HFFc6 (cell line): ENCODE data around the gene SLIT3. TPM values are rescaled to one million over a fixed set of nuclear protein-coding genes. Genes with fewer than 3 reads are reported as not detected.

Source experiments
- DNase-seq: peaks from one replicate; pipeline ENCODE4 v3.0.0-alpha.2; 2018
- H3K27ac Mint-ChIP-seq: 2 replicates; pipeline ENCODE4 v1.8.0; 2020; ENCODE audit warnings: mild to moderate bottlenecking, mixed read lengths
- H3K27me3 Mint-ChIP-seq: 2 replicates; pipeline ENCODE4 v1.8.0; 2021; ENCODE audit warnings: mild to moderate bottlenecking, moderate library complexity, mixed read lengths; ENCODE audit not compliant: insufficient read depth
- H3K36me3 Mint-ChIP-seq: 2 replicates; pipeline ENCODE4 v1.8.0; 2021; ENCODE audit warnings: low read depth, mixed read lengths
- H3K4me1 Mint-ChIP-seq: 2 replicates; pipeline ENCODE4 v1.8.0; 2020; ENCODE audit warnings: low read depth, mixed read lengths
- H3K4me3 Mint-ChIP-seq: 2 replicates; pipeline ENCODE4 v1.8.0; 2020; ENCODE audit warnings: mild to moderate bottlenecking, moderate library complexity, mixed read lengths
- H3K9me3 Mint-ChIP-seq: 2 replicates; pipeline ENCODE4 v1.8.0; 2020; ENCODE audit warnings: mild to moderate bottlenecking, mixed read lengths
- total RNA-seq, 6 experiments: library from RNA; stranded (reverse); fragmentation: NEBNext Ultra II Directional; extraction: Animal tissue kit (Norgen Biotek cat#: 25700); gene quantifications; 2 replicates in 1 of 6; 3 replicates in 5 of 6; pipeline ENCODE4 v1.2.3, GENCODE V29; 2021
- TF ChIP-seq, protein P1 (sequence below): fragments of 200-600 bp; sonication (generic); IDR thresholded peaks from 2 replicates; pipeline ENCODE4 v1.5.0; 2021; ENCODE audit warnings: antibody characterized with exemption, mild to moderate bottlenecking

The SLIT3 gene
- total RNA-seq, 6 experiments from 2014 or later: 4.2 to 8.3 (median 7.1) TPM

DNA sequence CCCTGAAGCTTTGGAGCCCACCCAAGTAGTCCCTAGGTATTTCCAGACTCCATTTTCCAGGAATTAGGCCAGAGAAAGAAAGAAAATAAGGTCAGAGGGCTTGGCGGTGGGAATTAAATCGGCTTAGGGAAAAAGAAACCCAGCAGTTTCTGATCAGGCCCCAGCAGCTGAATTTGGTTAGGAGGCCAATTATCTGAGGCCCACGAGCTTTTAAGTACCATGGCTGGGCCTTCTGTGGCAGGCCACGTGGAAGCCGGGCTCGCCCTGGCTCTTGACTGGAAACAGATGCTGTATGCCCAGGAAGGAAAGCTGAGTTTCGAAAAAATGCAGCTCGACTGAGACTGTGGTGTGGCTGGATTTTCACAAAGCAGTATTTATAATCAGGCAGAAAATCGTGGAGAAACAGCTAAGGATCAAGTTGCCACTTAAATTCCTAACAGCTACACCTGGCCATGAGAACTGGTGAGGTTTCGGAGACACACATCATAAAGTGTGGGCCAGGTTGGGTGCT is 646.7 kb downstream of the SLIT3 start:
- H3K9me3 Mint-ChIP-seq: peaks cover 2% of the 10 kb centered on the region; the same call in 1 of the 2 replicates
- no peak overlapping the region for H3K27ac Mint-ChIP-seq
- peaks cover 26% of the 10 kb centered on the region for H3K4me1 Mint-ChIP-seq
- no peak for DNase-seq
- H3K36me3 Mint-ChIP-seq: no peaks in the 10 kb centered on the region
- TF ChIP-seq, protein P1, sequence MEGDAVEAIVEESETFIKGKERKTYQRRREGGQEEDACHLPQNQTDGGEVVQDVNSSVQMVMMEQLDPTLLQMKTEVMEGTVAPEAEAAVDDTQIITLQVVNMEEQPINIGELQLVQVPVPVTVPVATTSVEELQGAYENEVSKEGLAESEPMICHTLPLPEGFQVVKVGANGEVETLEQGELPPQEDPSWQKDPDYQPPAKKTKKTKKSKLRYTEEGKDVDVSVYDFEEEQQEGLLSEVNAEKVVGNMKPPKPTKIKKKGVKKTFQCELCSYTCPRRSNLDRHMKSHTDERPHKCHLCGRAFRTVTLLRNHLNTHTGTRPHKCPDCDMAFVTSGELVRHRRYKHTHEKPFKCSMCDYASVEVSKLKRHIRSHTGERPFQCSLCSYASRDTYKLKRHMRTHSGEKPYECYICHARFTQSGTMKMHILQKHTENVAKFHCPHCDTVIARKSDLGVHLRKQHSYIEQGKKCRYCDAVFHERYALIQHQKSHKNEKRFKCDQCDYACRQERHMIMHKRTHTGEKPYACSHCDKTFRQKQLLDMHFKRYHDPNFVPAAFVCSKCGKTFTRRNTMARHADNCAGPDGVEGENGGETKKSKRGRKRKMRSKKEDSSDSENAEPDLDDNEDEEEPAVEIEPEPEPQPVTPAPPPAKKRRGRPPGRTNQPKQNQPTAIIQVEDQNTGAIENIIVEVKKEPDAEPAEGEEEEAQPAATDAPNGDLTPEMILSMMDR: no peak
- no peak overlapping the region for H3K4me3 Mint-ChIP-seq
- peaks cover 2% of the 10 kb centered on the region; the same call in 1 of the 2 replicates for H3K27me3 Mint-ChIP-seq

- no peaks in the 10 kb centered on the region for H3K36me3 Mint-ChIP-seq
- no peak for DNase-seq
- H3K4me3 Mint-ChIP-seq: no peak overlapping the region
- H3K27ac Mint-ChIP-seq: no peak overlapping the region
- peaks cover 5% of the 10 kb centered on the region; the same call in 1 of the 2 replicates for H3K9me3 Mint-ChIP-seq
- peaks cover 2% of the 10 kb centered on the region; the same call in 1 of the 2 replicates for H3K27me3 Mint-ChIP-seq
- H3K4me1 Mint-ChIP-seq: peaks cover 28% of the 10 kb centered on the region
- TF ChIP-seq, protein P1: no peak
Measured at GRCh38 chr5:168653626-168654025, 647.3 kb downstream of the SLIT3 start.

- Mint-ChIP-seq H3K27ac (no peak overlapping the region), H3K27me3 (peaks cover 2% of the 10 kb centered on the region), H3K4me3 (no peak overlapping the region), H3K9me3 (peaks cover 5% of the 10 kb centered on the region; the same call in 1 of the 2 replicates), H3K4me1 (peaks cover 33% of the 10 kb centered on the region), H3K36me3 (no peaks in the 10 kb centered on the region)
- TF ChIP-seq, protein P1: no peak
- peak; percentile 67 for DNase-seq
Measured at GRCh38 chr5:168651648-168652047, 649.3 kb downstream of the SLIT3 start.

GRCh38 chr5:168649306-168649705 is 651.6 kb downstream of the SLIT3 start:
- Mint-ChIP-seq H3K27ac (no peak overlapping the region), H3K27me3 (peaks cover 2% of the 10 kb centered on the region), H3K9me3 (peaks cover 10% of the 10 kb centered on the region), H3K4me3 (no peak overlapping the region), H3K36me3 (peaks cover 4% of the 10 kb centered on the region; the same call in 1 of the 2 replicates), H3K4me1 (peaks cover 32% of the 10 kb centered on the region)
- no peak for DNase-seq
- TF ChIP-seq, protein P1: no peak

GRCh38 chr5:168648576-168648975 is 652.4 kb downstream of the SLIT3 start:
- H3K27ac Mint-ChIP-seq: no peak overlapping the region
- peaks cover 4% of the 10 kb centered on the region; the same call in 1 of the 2 replicates for H3K36me3 Mint-ChIP-seq
- H3K9me3 Mint-ChIP-seq: peaks cover 10% of the 10 kb centered on the region
- TF ChIP-seq, protein P1: no peak
- no peak for DNase-seq
- no peak overlapping the region for H3K4me3 Mint-ChIP-seq
- peaks cover 25% of the 10 kb centered on the region for H3K4me1 Mint-ChIP-seq
- no peaks in the 10 kb centered on the region; the same call in 1 of the 2 replicates for H3K27me3 Mint-ChIP-seq
